HepG2 (cell line): Measurements from ENCODE around the gene TRPV6. TPM values are rescaled to one million over a fixed set of nuclear protein-coding genes. Genes with fewer than 3 reads are reported as not detected.
A peak's percentile ranks its signal among the peaks of the same experiment; 100 is the strongest.

Experiments used
- ATAC-seq: fragments of 200-7000 bp; cut with Tn5 transposase; 3 replicates; pipeline ENCODE4 v1.9.1; 2020; ENCODE audit warnings: mild to moderate bottlenecking, moderate library complexity
- BruUV-seq: library from RNA; stranded (reverse); fragments of 400-500 nt; replicated peaks from 2 replicates; lab custom pipeline; 2021; lab: Mats Ljungman, UMichigan
- CTCF ChIA-PET: fragments of 300-600 bp; formaldehyde crosslinking; extraction: SDS; loops from one replicate; lab custom pipeline; 2021; ENCODE audit warnings: low total read pairs, inconsistent platforms, low intra/inter-chr PET ratio; lab: Yijun Ruan, JAX
- POLR2A ChIA-PET: fragments of 350-600 bp; sonication (Branson Sonifier 250); formaldehyde crosslinking; loops from one replicate; lab custom pipeline; 2020; ENCODE audit warnings: antibody characterized with exemption, inconsistent platforms; lab: Yijun Ruan, JAX
- DNase-seq: peaks from one replicate; pipeline ENCODE4 v3.0.0-alpha.2; 2015; ENCODE audit warnings: low spot score
- FAIRE-seq: peaks from 3 replicates; lab custom pipeline; 2011; peaks lifted over from hg19 to GRCh38; lab: Jason Lieb, UNC
- H2AFZ ChIP-seq: one replicate; pipeline ENCODE4 v1.6.1; 2011; ENCODE audit warnings: low read length, inconsistent platforms
- H3K27ac ChIP-seq: fragments of 300-600 bp; 3 replicates; pipeline ENCODE4 v1.8.0; 2011; ENCODE audit warnings: mixed run types, mild to moderate bottlenecking, mixed read lengths, low read length, inconsistent platforms; ENCODE audit not compliant: insufficient read depth; ENCODE audit errors: extremely low read length
- H3K27me3 ChIP-seq, 2 experiments: fragments of 200-600 bp in 1 of 2; 2 replicates in 1 of 2; 3 replicates in 1 of 2; pipeline versions ENCODE4 v1.6.0 to v1.8.0; 2011; ENCODE audit warnings: low read length in 2 of 2, mild to moderate bottlenecking in 2 of 2, moderate library complexity in 2 of 2, inconsistent platforms in 1 of 2; ENCODE audit not compliant: insufficient read depth in 2 of 2, control insufficient read depth in 1 of 2
- H3K36me3 ChIP-seq, 2 experiments: fragments of 200-600 bp in 1 of 2; replicated peaks in 1 of 2; 2 replicates in 1 of 2; 3 replicates in 1 of 2; pipeline versions ENCODE4 v1.5.1 to v1.8.0; 2011; ENCODE audit warnings: low read length in 2 of 2, inconsistent platforms in 1 of 2; ENCODE audit not compliant: insufficient read depth in 2 of 2, control insufficient read depth in 1 of 2
- H3K4me1 ChIP-seq: 2 replicates; pipeline ENCODE4 v1.5.1; 2012; ENCODE audit warnings: low read length, inconsistent platforms; ENCODE audit not compliant: insufficient read depth
- H3K4me2 ChIP-seq: 2 replicates; pipeline ENCODE4 v1.6.0; 2011; ENCODE audit warnings: low read depth, low read length, inconsistent platforms
- H3K4me3 ChIP-seq, 3 experiments: fragments of 200-600 bp in 1 of 3; sonication (generic), shearing (Covaris generic) in 1 of 3; replicated peaks in 1 of 3; 2 replicates each; pipeline ENCODE4 v1.5.1; 2011 to 2016; ENCODE audit warnings: low read length in 3 of 3, inconsistent platforms in 2 of 3, low read depth in 2 of 3, mild to moderate bottlenecking in 2 of 3, control low read depth in 1 of 3, mixed read lengths in 1 of 3; ENCODE audit not compliant: insufficient read depth in 1 of 3
- H3K79me2 ChIP-seq: one replicate; pipeline ENCODE4 v1.6.1; 2011; ENCODE audit warnings: low read length, inconsistent platforms; ENCODE audit not compliant: insufficient read depth
- H3K9ac ChIP-seq: 2 replicates; pipeline ENCODE4 v1.6.0; 2011; ENCODE audit warnings: mild to moderate bottlenecking, low read depth, low read length, inconsistent platforms; ENCODE audit not compliant: insufficient read depth
- H3K9me3 ChIP-seq: 2 replicates; pipeline ENCODE4 v1.5.1; 2012; ENCODE audit warnings: mild to moderate bottlenecking, low read length
- H4K20me1 ChIP-seq: 2 replicates; pipeline ENCODE4 v1.6.0; 2011; ENCODE audit warnings: inconsistent platforms, mild to moderate bottlenecking, low read length, moderate library complexity; ENCODE audit not compliant: insufficient read depth
- HMGA1 ChIP-seq: sonication (generic); formaldehyde crosslinking; conservative IDR thresholded peaks from 2 replicates; pipeline ENCODE4 v1.4.0; 2020; ENCODE audit warnings: missing genetic modification reagents
- HNRNPH1 ChIP-seq: fragments of 200-400 bp; formaldehyde crosslinking; optimal IDR thresholded peaks from 2 replicates; pipeline ENCODE3; 2017; ENCODE audit warnings: mild to moderate bottlenecking, low read depth, low read length
- MAF1 ChIP-seq: sonication (generic); formaldehyde crosslinking; IDR thresholded peaks from 2 replicates; pipeline ENCODE4 v1.5.0; 2020; ENCODE audit warnings: missing genetic modification reagents, borderline replicate concordance
- RAD21 ChIP-seq: fragments of 450-650 bp; formaldehyde crosslinking; IDR thresholded peaks from 2 replicates; pipeline ENCODE4 v1.5.0; 2020; ENCODE audit warnings: mild to moderate bottlenecking
- STAG1 ChIP-seq: sonication (generic); formaldehyde crosslinking; IDR thresholded peaks from 2 replicates; pipeline ENCODE4 v1.4.0; 2020; ENCODE audit warnings: missing genetic modification reagents
- ZNF232 ChIP-seq: sonication (generic); formaldehyde crosslinking; IDR thresholded peaks from 2 replicates; pipeline ENCODE4 v1.4.0; 2020; ENCODE audit warnings: missing genetic modification reagents, borderline replicate concordance
- WGBS: methylation state at CpG from one replicate; pipeline ENCODE4 v1.1.6; 2017; ENCODE audit warnings: low lambda C conversion rate; 5-methylcytosine and 5-hydroxymethylcytosine counted together
- in situ Hi-C: cut with HindIII; loops from 2 replicates; pipeline ENCODE4 v1.10.0; 2017; ENCODE audit warnings: low pct_unique_long_range_greater_than_20kb; ENCODE audit not compliant: extremely low pct_ligation_motif_present
- intact Hi-C: fragments of 100-400 bp; cut with micrococcal nuclease; formaldehyde crosslinking; loops from one replicate; pipeline ENCODE4 v1.10.0; 2022; ENCODE audit not compliant: unreplicated experiment
- polyA plus RNA-seq, 8 experiments: library from polyadenylated mRNA; depleted of rRNA in 3 of 8; stranded (reverse) in 7 of 8; unstranded in 1 of 8; fragments of >200 nt; fragmentation: Illumina TruSeq in 4 of 8; extraction: Trizol in 4 of 8; gene quantifications; 2 replicates each; pipeline versions ENCODE4 v1.2.1 to v1.2.3, GENCODE V29; 2011 to 2016; ENCODE audit warnings: low read depth in 4 of 8, missing spikeins in 1 of 8, mixed read lengths in 1 of 8; ENCODE audit not compliant: insufficient read depth in 1 of 8
- total RNA-seq, 5 experiments: library from RNA; depleted of rRNA; stranded (reverse); fragments of >200 nt; fragmentation: Illumina TruSeq; extraction: Trizol; gene quantifications; 2 replicates each; pipeline ENCODE4 v1.2.3, GENCODE V29; 2016; ENCODE audit warnings: low read depth in 1 of 5
- TF ChIP-seq, protein P1 (sequence below): sonication (generic); formaldehyde crosslinking; IDR thresholded peaks from 2 replicates; pipeline ENCODE4 v1.5.0; 2020; ENCODE audit warnings: mild to moderate bottlenecking, missing genetic modification reagents, moderate library complexity

TRPV6 gene
- total and polyA plus RNA-seq, 2 of the 13 experiments (the other 11 are each of a cell fraction or from before 2014, with no cell fraction given) = not detected

GRCh38 chr7:142880876-142881505, 4.6 kb downstream of the TRPV6 start:
- intact Hi-C loops = loop anchor here (10.0 kb wide), 1 partner anchor 124 kb away; no protein-coding TSS in a partner anchor
- no peak overlapping the region for H3K4me3 ChIP-seq
- TF ChIP-seq STAG1 (CRISPR knock-in tag) (peak; percentile 23; the same call in 1 of the 2 replicates), ZNF232 (no peak), MAF1 (CRISPR knock-in tag) (no peak), HMGA1 (CRISPR knock-in tag) (no peak), RAD21 (CRISPR knock-in tag) (peak; percentile 24; the same call in 1 of the 2 replicates), HNRNPH1 (no peak)
- TF ChIP-seq, protein P1, sequence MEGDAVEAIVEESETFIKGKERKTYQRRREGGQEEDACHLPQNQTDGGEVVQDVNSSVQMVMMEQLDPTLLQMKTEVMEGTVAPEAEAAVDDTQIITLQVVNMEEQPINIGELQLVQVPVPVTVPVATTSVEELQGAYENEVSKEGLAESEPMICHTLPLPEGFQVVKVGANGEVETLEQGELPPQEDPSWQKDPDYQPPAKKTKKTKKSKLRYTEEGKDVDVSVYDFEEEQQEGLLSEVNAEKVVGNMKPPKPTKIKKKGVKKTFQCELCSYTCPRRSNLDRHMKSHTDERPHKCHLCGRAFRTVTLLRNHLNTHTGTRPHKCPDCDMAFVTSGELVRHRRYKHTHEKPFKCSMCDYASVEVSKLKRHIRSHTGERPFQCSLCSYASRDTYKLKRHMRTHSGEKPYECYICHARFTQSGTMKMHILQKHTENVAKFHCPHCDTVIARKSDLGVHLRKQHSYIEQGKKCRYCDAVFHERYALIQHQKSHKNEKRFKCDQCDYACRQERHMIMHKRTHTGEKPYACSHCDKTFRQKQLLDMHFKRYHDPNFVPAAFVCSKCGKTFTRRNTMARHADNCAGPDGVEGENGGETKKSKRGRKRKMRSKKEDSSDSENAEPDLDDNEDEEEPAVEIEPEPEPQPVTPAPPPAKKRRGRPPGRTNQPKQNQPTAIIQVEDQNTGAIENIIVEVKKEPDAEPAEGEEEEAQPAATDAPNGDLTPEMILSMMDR (CRISPR knock-in tag) = peak; percentile 55
- H4K20me1 ChIP-seq = no peaks in the 10 kb centered on the region
- H2AFZ ChIP-seq = no peak overlapping the region
- H3K4me2 ChIP-seq = no peak overlapping the region
- WGBS = 9% methylated on average over 5 of the region's 8 CpGs
- no peak overlapping the region for H3K27ac ChIP-seq
- CTCF ChIA-PET = no interaction called here
- H3K27me3 ChIP-seq = peaks cover 1 to 18% of the 10 kb centered on the region in 2 experiments; a peak in 3 of 5 replicates
- no TSS peak for BruUV-seq
- DNase-seq (peak; percentile 23), FAIRE-seq (no peak), ATAC-seq (peak; percentile 76)
- H3K9me3 ChIP-seq = no peaks in the 10 kb centered on the region
- POLR2A ChIA-PET = no interaction called here
- no peak overlapping the region for H3K9ac ChIP-seq
- in situ Hi-C loops = no loop called here
- H3K4me1 ChIP-seq = no peaks in the 10 kb centered on the region
- H3K79me2 ChIP-seq = no peaks in the 10 kb centered on the region
- H3K36me3 ChIP-seq = no peaks in the 10 kb centered on the region
